Mononuclear cell (primary cell): ENCODE results near the gene CAPN7. TPM values are rescaled to one million over a fixed set of nuclear protein-coding genes. Genes with fewer than 3 reads are reported as not detected.
A peak's percentile ranks its signal among the peaks of the same experiment; 100 is the strongest.
"Not testable (repeated sequence)": the region's sequence is repeated elsewhere in the genome, so short reads cannot be mapped to it uniquely, and the experiment has no call there.

ENCODE experiments used
- H3K27me3 ChIP-seq: 2 replicates; pipeline ENCODE4 v1.6.0; 2011; ENCODE audit warnings: low read length, control low read depth; ENCODE audit not compliant: insufficient read depth
- H3K4me1 ChIP-seq: 2 replicates; pipeline ENCODE4 v1.5.1; 2011; ENCODE audit warnings: mild to moderate bottlenecking, low read length, control low read depth; ENCODE audit not compliant: insufficient read depth
- H3K4me3 ChIP-seq: 2 replicates; pipeline ENCODE4 v1.5.1; 2011; ENCODE audit warnings: mild to moderate bottlenecking, low read length, moderate library complexity
- H3K9me3 ChIP-seq: 2 replicates; pipeline ENCODE4 v1.5.1; 2011; ENCODE audit warnings: low read depth, mild to moderate bottlenecking, control low read depth, low read length
- total RNA-seq: library from RNA; depleted of rRNA; stranded (reverse); fragments of >200 nt; gene quantifications from one replicate; pipeline ENCODE4 v1.2.3, GENCODE V29; 2012

The CAPN7 gene
- total RNA-seq, 1 donor, result 111 TPM

GRCh38 chr3:15183011-15183410 is 23.0 kb upstream of the CAPN7 start:
- Histone ChIP-seq H3K4me3 (no peak overlapping the region), H3K9me3 (no peaks in the 10 kb centered on the region), H3K4me1 (no peaks in the 10 kb centered on the region), H3K27me3 (no peaks in the 10 kb centered on the region)

DNA sequence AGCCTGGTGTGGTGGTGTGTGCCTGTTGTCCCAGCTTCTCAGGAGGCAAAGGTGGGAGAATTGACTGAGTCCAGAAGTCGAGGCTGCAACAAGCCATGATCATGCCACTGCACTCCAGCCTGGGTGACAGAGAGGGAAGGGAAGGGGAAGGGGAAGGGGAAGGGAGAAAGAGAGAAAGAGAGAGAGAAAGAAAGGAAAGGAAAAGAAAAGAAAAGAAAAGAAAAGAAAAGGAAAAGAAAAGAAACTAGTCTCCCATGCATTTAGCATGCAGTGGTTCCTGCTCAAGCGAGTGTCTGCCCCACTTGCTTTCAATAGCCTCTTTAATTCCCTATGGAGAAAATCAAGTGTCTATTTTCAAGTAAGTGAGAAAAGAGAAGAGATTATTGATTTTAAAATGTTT is 20.6 kb upstream of the CAPN7 start:
- Histone ChIP-seq H3K9me3 (no peaks in the 10 kb centered on the region), H3K4me3 (no peak overlapping the region), H3K27me3 (no peaks in the 10 kb centered on the region), H3K4me1 (no peaks in the 10 kb centered on the region)

- no peak overlapping the region for H3K4me3 ChIP-seq
Measured at GRCh38 chr3:15186101-15186476, 20.0 kb upstream of the CAPN7 start.

DNA sequence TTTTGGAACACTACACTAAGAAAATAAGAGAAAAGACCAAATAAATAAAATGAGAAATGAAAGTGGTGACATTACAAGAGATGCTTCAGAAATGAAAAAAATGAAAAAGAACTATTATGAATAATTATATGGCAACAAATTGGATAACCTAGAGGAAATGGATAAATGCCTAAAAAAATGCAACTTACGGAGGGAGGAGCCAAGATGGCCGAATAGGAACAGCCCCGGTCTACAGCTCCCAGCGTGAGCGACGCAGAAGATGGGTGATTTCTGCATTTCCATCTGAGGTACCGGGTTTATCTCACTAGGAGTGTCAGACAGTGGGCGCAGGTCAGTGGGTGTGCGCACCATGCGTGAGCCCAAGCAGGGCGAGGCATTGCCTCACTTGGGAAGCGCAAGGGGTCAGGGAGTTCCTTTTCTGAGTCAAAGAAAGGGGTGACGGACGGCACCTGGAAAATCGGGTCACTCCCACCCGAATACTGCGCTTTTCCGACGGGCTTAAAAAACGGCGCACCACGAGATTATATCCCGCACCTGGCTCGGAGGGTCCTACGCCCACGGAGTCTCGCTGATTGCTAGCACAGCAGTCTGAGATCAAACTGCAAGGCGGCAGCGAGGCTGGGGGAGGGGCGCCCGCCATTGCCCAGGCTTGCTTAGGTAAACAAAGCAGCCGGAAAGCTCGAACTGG is 19.4 kb upstream of the CAPN7 start:
- H3K4me1 ChIP-seq, H3K27me3 ChIP-seq, H3K9me3 ChIP-seq, H3K4me3 ChIP-seq: not testable (repeated sequence)

More at GRCh38 chr3:15186101-15186476, 20.0 kb upstream of the CAPN7 start:
- Histone ChIP-seq H3K9me3 (no peaks in the 10 kb centered on the region), H3K27me3 (no peaks in the 10 kb centered on the region), H3K4me1 (no peaks in the 10 kb centered on the region)

DNA sequence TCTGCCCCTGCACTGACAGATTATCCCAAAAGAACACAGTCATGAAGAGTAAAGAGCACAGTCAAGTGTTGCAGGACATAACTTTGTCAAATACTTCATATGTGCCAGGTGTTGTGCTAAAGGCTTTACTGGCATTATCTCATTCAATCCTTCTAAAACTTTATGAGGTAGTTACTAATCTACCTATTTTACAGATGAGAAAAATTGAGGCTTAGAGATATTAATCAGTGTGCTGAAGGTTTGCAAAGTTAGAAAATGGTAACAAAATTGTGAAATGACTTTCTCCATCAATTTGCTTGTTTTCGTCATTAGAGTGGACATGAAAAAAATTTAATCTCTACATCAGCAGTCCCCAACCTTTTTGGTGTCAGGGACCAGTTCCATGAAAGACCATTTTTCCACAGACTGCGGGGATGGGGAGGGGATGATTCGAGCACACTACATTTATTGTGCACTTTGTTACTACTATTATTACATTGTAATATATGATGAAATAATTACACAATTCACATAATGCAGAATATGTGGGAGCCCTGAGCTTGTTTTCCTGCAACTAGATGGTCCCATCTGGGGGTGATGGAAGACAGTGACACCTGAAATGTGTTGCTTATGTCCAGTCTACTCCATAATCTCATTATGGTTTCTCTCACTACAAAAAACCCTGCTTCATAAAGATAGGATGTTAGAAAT is 8.6 kb upstream of the CAPN7 start:
- Histone ChIP-seq H3K4me3 (no peak overlapping the region), H3K9me3 (no peaks in the 10 kb centered on the region), H3K4me1 (no peaks in the 10 kb centered on the region), H3K27me3 (no peaks in the 10 kb centered on the region)

GRCh38 chr3:15198686-15199085 is 7.4 kb upstream of the CAPN7 start:
- H3K9me3 ChIP-seq, result no peaks in the 10 kb centered on the region
- H3K4me1 ChIP-seq, result peaks cover 3% of the 10 kb centered on the region

DNA sequence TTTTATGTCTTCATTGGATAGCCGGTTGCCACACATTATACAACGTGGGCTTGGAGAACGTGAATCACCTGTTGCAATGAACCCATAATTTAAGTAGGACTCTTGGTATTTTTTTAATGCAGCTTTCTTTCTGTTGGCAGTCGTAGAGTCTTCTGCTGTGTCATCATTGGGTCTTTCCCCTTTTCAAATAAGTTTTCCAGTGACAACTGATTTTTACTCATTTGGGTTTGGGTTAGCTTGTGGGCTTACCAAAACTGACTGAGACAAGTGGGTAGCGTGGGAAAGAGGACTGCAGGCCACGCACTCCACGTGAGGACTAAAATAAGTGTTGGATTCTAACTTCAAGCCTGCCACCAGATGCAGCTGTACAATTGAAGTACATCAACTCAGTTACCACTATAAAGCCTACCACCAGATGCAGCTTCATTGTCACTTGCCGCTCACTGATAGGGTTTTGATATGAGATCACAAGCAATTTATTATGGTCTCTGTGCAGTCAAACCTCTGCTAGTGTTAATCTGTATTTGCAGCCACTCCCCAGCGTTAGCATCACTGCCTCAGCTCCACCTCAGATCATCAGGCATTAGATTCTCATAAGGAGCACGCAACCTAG is 6.4 kb upstream of the CAPN7 start:
- Histone ChIP-seq H3K27me3 (no peaks in the 10 kb centered on the region), H3K4me1 (peaks cover 3% of the 10 kb centered on the region), H3K4me3 (no peak overlapping the region), H3K9me3 (no peaks in the 10 kb centered on the region)

More at GRCh38 chr3:15198686-15199085, 7.4 kb upstream of the CAPN7 start:
- no peaks in the 10 kb centered on the region for H3K27me3 ChIP-seq
- H3K4me3 ChIP-seq, result no peak overlapping the region

- H3K27me3 ChIP-seq, result no peaks in the 10 kb centered on the region
- H3K4me3 ChIP-seq, result no peak overlapping the region
- H3K9me3 ChIP-seq, result no peaks in the 10 kb centered on the region
- H3K4me1 ChIP-seq, result peaks cover 30% of the 10 kb centered on the region
Measured at GRCh38 chr3:15204005-15204404, 2.0 kb upstream of the CAPN7 start.

DNA sequence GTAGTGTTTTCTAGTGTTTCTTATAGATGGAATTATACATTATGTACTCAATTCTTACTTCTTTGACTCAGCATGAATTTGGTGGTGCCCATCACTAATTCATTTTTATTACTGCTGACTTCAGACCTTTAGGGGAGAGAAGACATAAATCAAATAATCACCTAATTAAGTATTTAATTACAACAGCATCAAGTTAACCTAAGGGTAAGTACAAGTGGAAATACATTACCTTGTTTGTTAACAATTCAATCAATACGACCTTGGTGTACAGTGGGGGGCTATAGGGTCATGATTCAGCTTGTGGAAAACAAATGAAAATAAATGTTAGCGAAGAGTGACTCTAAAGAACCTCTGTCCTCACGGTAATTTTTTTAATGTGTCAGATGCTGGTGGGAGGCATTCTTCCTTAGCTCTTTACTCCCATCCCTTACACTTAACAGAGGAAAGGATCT is 538 bp upstream of the CAPN7 start:
- Histone ChIP-seq H3K27me3 (no peaks in the 10 kb centered on the region), H3K4me3 (peak overlapping the region; percentile 95), H3K4me1 (peaks cover 30% of the 10 kb centered on the region), H3K9me3 (no peaks in the 10 kb centered on the region)

- Histone ChIP-seq H3K4me1 (peaks cover 30% of the 10 kb centered on the region), H3K27me3 (no peaks in the 10 kb centered on the region), H3K9me3 (no peaks in the 10 kb centered on the region), H3K4me3 (peak overlapping the region; percentile 95)
Measured at GRCh38 chr3:15206662-15207576, 873 bp downstream of the CAPN7 start.

DNA sequence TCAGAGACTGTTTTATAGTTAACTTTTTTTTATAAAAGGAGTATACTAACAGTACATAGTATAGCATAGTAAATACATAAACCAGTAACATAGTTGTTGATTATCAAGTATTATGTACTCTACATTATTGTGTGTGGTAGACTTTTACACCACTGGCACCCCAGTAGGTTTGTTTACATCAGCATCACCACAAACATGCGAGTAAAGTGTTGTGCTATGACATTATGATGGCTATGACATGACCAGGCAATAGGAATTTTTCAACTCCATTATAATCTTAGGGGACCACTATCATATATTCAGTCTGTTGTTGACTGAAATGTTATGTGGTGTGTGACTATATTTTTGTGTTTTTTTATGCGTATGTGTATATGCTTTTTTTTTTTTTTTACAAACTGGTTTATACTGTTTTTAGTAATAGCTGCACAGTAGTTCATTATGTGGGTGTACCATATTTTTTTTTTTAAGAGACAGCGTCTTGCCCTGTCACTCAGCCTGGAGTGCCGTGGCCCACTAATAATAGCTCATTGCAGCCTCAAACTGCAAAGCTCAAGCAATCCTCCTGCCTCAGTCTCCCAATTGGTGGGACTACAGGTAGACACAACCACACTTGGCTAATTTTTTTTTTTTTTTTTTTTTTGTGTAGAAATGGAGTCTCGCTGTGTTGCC is 1.9 kb downstream of the CAPN7 start:
- Histone ChIP-seq H3K4me3 (no peak overlapping the region), H3K27me3 (no peaks in the 10 kb centered on the region), H3K4me1 (peaks cover 27% of the 10 kb centered on the region), H3K9me3 (no peaks in the 10 kb centered on the region)

GRCh38 chr3:15211937-15212336 is 5.9 kb downstream of the CAPN7 start:
- Histone ChIP-seq H3K4me3 (no peak overlapping the region), H3K27me3 (no peaks in the 10 kb centered on the region), H3K9me3 (no peaks in the 10 kb centered on the region), H3K4me1 (peaks cover 31% of the 10 kb centered on the region)

- H3K27me3 ChIP-seq, result no peaks in the 10 kb centered on the region
- H3K4me1 ChIP-seq, result peaks cover 25% of the 10 kb centered on the region
- no peak overlapping the region for H3K4me3 ChIP-seq
- H3K9me3 ChIP-seq, result no peaks in the 10 kb centered on the region
Measured at GRCh38 chr3:15214758-15215157, 8.7 kb downstream of the CAPN7 start.

- peaks cover 27% of the 10 kb centered on the region for H3K4me1 ChIP-seq
Measured at GRCh38 chr3:15215996-15216395, 9.9 kb downstream of the CAPN7 start.

More at GRCh38 chr3:15215996-15216395, 9.9 kb downstream of the CAPN7 start:
- Histone ChIP-seq H3K9me3 (no peaks in the 10 kb centered on the region), H3K27me3 (no peaks in the 10 kb centered on the region), H3K4me3 (no peak overlapping the region)
